H1 (cell line): ENCODE data around the gene ZFYVE21. TPM values are rescaled to one million over a fixed set of nuclear protein-coding genes. Genes with fewer than 3 reads are reported as not detected.

Experiments
- BRCA1 ChIP-seq: IDR thresholded peaks from 2 replicates; pipeline ENCODE4 v1.6.1; 2012; ENCODE audit warnings: low read depth, low read length, improper control_type of control experiment
- CHD2 ChIP-seq: IDR thresholded peaks from 2 replicates; pipeline ENCODE4 v1.6.1; 2012; ENCODE audit warnings: low read length, improper control_type of control experiment
- GTF2F1 ChIP-seq: IDR thresholded peaks from 2 replicates; pipeline ENCODE4 v1.6.1; 2012; ENCODE audit warnings: low read depth, low read length, improper control_type of control experiment, borderline replicate concordance
- JUND ChIP-seq: IDR thresholded peaks from 2 replicates; pipeline ENCODE4 v1.6.1; 2011; ENCODE audit warnings: mild to moderate bottlenecking, improper control_type of control experiment, low read length
- KDM5A ChIP-seq: fragments of 200-600 bp; IDR thresholded peaks from 2 replicates; pipeline ENCODE4 v1.7.1; 2012; ENCODE audit warnings: mild to moderate bottlenecking, low read length, inconsistent platforms, mixed read lengths
- TAF1 ChIP-seq: IDR thresholded peaks from 2 replicates; pipeline ENCODE4 v1.6.1; 2011; ENCODE audit warnings: mild to moderate bottlenecking, low read depth, low read length
- polyA plus RNA-seq, 7 experiments: library from polyadenylated mRNA; depleted of rRNA in 3 of 7; stranded (reverse) in 5 of 7; unstranded in 2 of 7; fragments of >200 nt in 5 of 7; fragments of 200-250 nt in 2 of 7; gene quantifications; 1 replicate in 5 of 7; 2 replicates in 1 of 7; 4 replicates in 1 of 7; pipeline versions ENCODE4 v1.2.1 to v1.2.3, GENCODE V29; 2011 to 2013; ENCODE audit warnings: missing spikeins in 2 of 7, mixed read lengths in 2 of 7
- total RNA-seq: library from RNA; stranded (reverse); fragmentation: NEBNext Ultra II Directional; extraction: Animal tissue kit (Norgen Biotek cat#: 25700); gene quantifications from 2 replicates; pipeline ENCODE4 v1.2.1, GENCODE V29; 2021

Gene ZFYVE21
- total and polyA plus RNA-seq, 2 of the 8 experiments (the other 6 are each of a cell fraction or from before 2014, with no cell fraction given) = 53.4 to 127 TPM

- no peak for TF ChIP-seq TAF1
- no peak for TF ChIP-seq JUND
- TF ChIP-seq KDM5A = no peak
- TF ChIP-seq CHD2 = no peak
- TF ChIP-seq BRCA1 = no peak
- TF ChIP-seq GTF2F1 = no peak
- TF ChIP-seq, all 59 proteins: peak for 0
Observed at GRCh38 chr14:103671911-103672310, 43.7 kb upstream of the ZFYVE21 start (continued).
